Liver (tissue), 9 donors: ENCODE measurements around the gene CELF1. TPM values are rescaled to one million over a fixed set of nuclear protein-coding genes. Genes with fewer than 3 reads are reported as not detected.
A peak's percentile ranks its signal among the peaks of the same experiment; 100 is the strongest.
"Not testable (repeated sequence)": the region's sequence is repeated elsewhere in the genome, so short reads cannot be mapped to it uniquely, and the experiment has no call there.

ENCODE experiments used
- DNase-seq: peaks from one replicate; pipeline ENCODE4 v3.0.0-alpha.2; 2017; ENCODE audit warnings: low spot score
- H3K27ac ChIP-seq, 2 donors: one replicate each; pipeline ENCODE4 v1.7.0; 2013; ENCODE audit warnings: inconsistent platforms in 2 of 2, low read length in 2 of 2, control low read depth in 1 of 2, low read depth in 1 of 2, mild to moderate bottlenecking in 1 of 2
- H3K27me3 ChIP-seq, 4 donors: one replicate each; pipeline versions ENCODE4 v1.6.1 to v1.7.0; 2013; ENCODE audit warnings: low read length in 3 of 4, inconsistent platforms in 1 of 4, mild to moderate bottlenecking in 1 of 4, moderate library complexity in 1 of 4; ENCODE audit not compliant: control insufficient read depth in 4 of 4, insufficient read depth in 4 of 4
- H3K36me3 ChIP-seq, 4 donors: one replicate each; pipeline versions ENCODE4 v1.6.1 to v1.7.0; 2013; ENCODE audit warnings: low read length in 3 of 4, mild to moderate bottlenecking in 3 of 4, low read depth in 1 of 4, moderate library complexity in 1 of 4; ENCODE audit not compliant: control insufficient read depth in 4 of 4, insufficient read depth in 3 of 4
- H3K4me1 ChIP-seq, 4 donors: one replicate each; pipeline versions ENCODE4 v1.6.1 to v1.7.0; 2013; ENCODE audit warnings: low read length in 3 of 4, mild to moderate bottlenecking in 3 of 4, moderate library complexity in 1 of 4; ENCODE audit not compliant: control insufficient read depth in 4 of 4, insufficient read depth in 4 of 4
- H3K4me3 ChIP-seq, 3 donors: one replicate each; pipeline versions ENCODE4 v1.6.1 to v1.7.0; 2013; ENCODE audit warnings: low read length in 3 of 3, control low read depth in 1 of 3, low read depth in 1 of 3, mild to moderate bottlenecking in 1 of 3
- H3K9ac ChIP-seq, 2 donors: one replicate each; pipeline ENCODE4 v1.7.0; 2013; ENCODE audit warnings: low read length in 2 of 2, mild to moderate bottlenecking in 2 of 2, moderate library complexity in 2 of 2, control low read depth in 1 of 2, low read depth in 1 of 2
- H3K9me3 ChIP-seq, 4 donors: one replicate each; pipeline versions ENCODE4 v1.6.1 to v1.7.0; 2013; ENCODE audit warnings: low read length in 3 of 4; ENCODE audit not compliant: control insufficient read depth in 4 of 4
- ATF3 ChIP-seq: IDR thresholded peaks from 2 replicates; pipeline ENCODE4 v1.6.1; 2016; ENCODE audit warnings: antibody characterized with exemption
- FOXA2 ChIP-seq: IDR thresholded peaks from 2 replicates; pipeline ENCODE4 v1.6.1; 2016; ENCODE audit warnings: antibody characterized with exemption
- HNF4A ChIP-seq, 2 donors: conservative IDR thresholded peaks; 2 replicates each; pipeline ENCODE4 v1.6.1; 2016; ENCODE audit warnings: antibody characterized with exemption in 2 of 2, mild to moderate bottlenecking in 2 of 2
- HNF4G ChIP-seq: IDR thresholded peaks from 2 replicates; pipeline ENCODE4 v1.6.1; 2016; ENCODE audit warnings: antibody characterized with exemption
- NR2F2 ChIP-seq: IDR thresholded peaks from 2 replicates; pipeline ENCODE4 v1.6.1; 2016; ENCODE audit warnings: antibody characterized with exemption
- RAD21 ChIP-seq, 2 donors: IDR thresholded peaks; 2 replicates each; pipeline ENCODE4 v1.6.1; 2016; ENCODE audit warnings: antibody characterized with exemption in 2 of 2, mild to moderate bottlenecking in 2 of 2
- RXRA ChIP-seq, 2 donors: IDR thresholded peaks; 2 replicates each; pipeline ENCODE4 v1.6.1; 2017 to 2018; ENCODE audit warnings: antibody characterized with exemption in 2 of 2, mild to moderate bottlenecking in 1 of 2
- YY1 ChIP-seq: IDR thresholded peaks from 2 replicates; pipeline ENCODE4 v1.6.1; 2016; ENCODE audit warnings: antibody characterized with exemption, mild to moderate bottlenecking
- ZBTB33 ChIP-seq: IDR thresholded peaks from 2 replicates; pipeline ENCODE4 v1.6.1; 2016; ENCODE audit warnings: antibody characterized with exemption
- WGBS: extraction: QIAGEN DNeasy Blood & Tissue Kit; methylation state at CpG from one replicate; pipeline ENCODE4 v1.1.7; 2013; 5-methylcytosine and 5-hydroxymethylcytosine counted together
- polyA plus RNA-seq, 2 donors: library from polyadenylated mRNA; stranded (reverse) in 1 of 2; unstranded in 1 of 2; fragments of 200-250 nt in 1 of 2; fragments of >200 nt in 1 of 2; fragmentation: Nextera tagmentation in 1 of 2; extraction: Ambion mirVana in 1 of 2; gene quantifications; one replicate each; pipeline versions ENCODE4 v1.2.1 to v1.2.3, GENCODE V29; 2013 to 2015
- total RNA-seq, 2 donors: library from RNA; depleted of rRNA; stranded (reverse); fragments of >200 nt; gene quantifications; one replicate each; pipeline ENCODE4 v1.2.3, GENCODE V29; 2014
- donor health status: healthy.
- donor health status: healthy.
- donor health status: healthy.
- donor health status: healthy.
- donor health status: healthy.

Gene CELF1
- total and polyA plus RNA-seq, 4 donors: 23.5 to 139 (median 60.3) TPM

- Histone ChIP-seq H3K4me3 (peak within 1 kb of the TSS; percentile 75 to 92 (median 85)), H3K27ac (peak within 1 kb of the TSS; percentile 66 to 73), H3K9me3 (no peaks in the 10 kb centered on the region), H3K9ac (peak within 1 kb of the TSS; percentile 68 to 96), H3K27me3 (no peaks in the 10 kb centered on the region), H3K4me1 (peaks cover 0 to 15% (median 4%) of the 10 kb centered on the region in 4 donors), H3K36me3 (peaks cover 0 to 4% (median under 1%) of the 10 kb centered on the region in 4 donors)
- under 1% methylated on average over 86 of the region's 86 CpGs for WGBS
- peak; percentile 80 for DNase-seq
- TF ChIP-seq ZBTB33: peak; percentile 45
- no peak for TF ChIP-seq ATF3
Measured at GRCh38 chr11:47565340-47566148, 12.6 kb upstream of the CELF1 start, which contains the start of gene PTPMT1. Gene PTPMT1 (plus strand): TSS chr11:47565599. CDS start chr11:47565623, 24 bp downstream.

- no peak for DNase-seq
- no peak for TF ChIP-seq NR2F2
- TF ChIP-seq ATF3: no peak
- TF ChIP-seq FOXA2: no peak
- TF ChIP-seq RAD21 (IDR thresholded peaks at IDR 0.05): no peak
- peak; percentile 12 to 15 for TF ChIP-seq RXRA (IDR thresholded peaks at IDR 0.05)
- TF ChIP-seq HNF4G: no peak
- TF ChIP-seq HNF4A (conservative IDR thresholded peaks at IDR 0.05): no peak
- no peak for TF ChIP-seq YY1
- peak overlapping the region; percentile 75 to 92 (median 85) for H3K4me3 ChIP-seq
- peak overlapping the region; percentile 61 to 96 for H3K9ac ChIP-seq
- H3K9me3 ChIP-seq: no peaks in the 10 kb centered on the region
- no peaks in the 10 kb centered on the region for H3K27me3 ChIP-seq
- H3K36me3 ChIP-seq: peaks cover 0 to 4% (median under 1%) of the 10 kb centered on the region in 4 donors
- peak overlapping the region in 1 of 2 donors; percentile 73 for H3K27ac ChIP-seq
- WGBS: 10% methylated on average over 11 of the region's 11 CpGs
- peaks cover 0 to 15% (median 3%) of the 10 kb centered on the region in 4 donors for H3K4me1 ChIP-seq
Measured at GRCh38 chr11:47564933-47565339, 12.0 kb upstream of the CELF1 start.

- 81% methylated on average over 10 of the region's 10 CpGs for WGBS
- H3K4me3 ChIP-seq, H3K9me3 ChIP-seq, DNase-seq, H3K36me3 ChIP-seq, H3K27ac ChIP-seq, H3K9ac ChIP-seq, H3K27me3 ChIP-seq: not testable (repeated sequence)
- H3K4me1 ChIP-seq: peaks cover 0 to 15% (median 3%) of the 10 kb centered on the region in 4 donors
Measured at GRCh38 chr11:47564366-47564765, 11.4 kb upstream of the CELF1 start.

GRCh38 chr11:47562393-47562792 is 9.5 kb upstream of the CELF1 start:
- not testable (repeated sequence) for H3K27me3 ChIP-seq, H3K36me3 ChIP-seq, H3K27ac ChIP-seq, H3K9ac ChIP-seq, H3K4me3 ChIP-seq, DNase-seq, H3K9me3 ChIP-seq
- WGBS: 98% methylated on average over 4 of the region's 4 CpGs
- peaks cover 0 to 15% (median 3%) of the 10 kb centered on the region in 4 donors for H3K4me1 ChIP-seq
